CD4-positive, alpha-beta T cell (primary cell): ENCODE measurements around the gene MOAP1. TPM values are rescaled to one million over a fixed set of nuclear protein-coding genes. Genes with fewer than 3 reads are reported as not detected.
A peak's percentile ranks its signal among the peaks of the same experiment; 100 is the strongest.
"Not testable (repeated sequence)": the region's sequence is repeated elsewhere in the genome, so short reads cannot be mapped to it uniquely, and the experiment has no call there.

ENCODE experiments used
- ATAC-seq: fragments of 200-7000 bp; cut with Tn5 transposase; one replicate; pipeline ENCODE4 v1.10.0; 2022; ENCODE audit warnings: mild to moderate bottlenecking; ENCODE audit not compliant: poor library complexity
- CTCF ChIA-PET: fragments of 350-600 bp; sonication (Branson Sonifier 250); formaldehyde crosslinking; loops from one replicate; lab custom pipeline; 2021; ENCODE audit warnings: antibody characterized with exemption, inconsistent platforms; lab: Charles Lee
- POLR2A ChIA-PET: fragments of 350-600 bp; sonication (Branson Sonifier 250); formaldehyde crosslinking; loops from one replicate; lab custom pipeline; 2021; ENCODE audit warnings: antibody characterized with exemption, inconsistent platforms; lab: Charles Lee
- DNase-seq, 14 experiments: peaks; one replicate each; pipeline ENCODE4 v3.0.0-alpha.2; 2013 to 2020; ENCODE audit warnings: mixed read lengths in 2 of 14
- H3K27ac ChIP-seq, 2 donors: one replicate each; pipeline versions ENCODE4 v1.5.1 to v1.7.0; 2013; ENCODE audit warnings: low read length in 2 of 2, low read depth in 1 of 2, mild to moderate bottlenecking in 1 of 2
- H3K27me3 ChIP-seq, 2 experiments: 1 replicate in 1 of 2; 2 replicates in 1 of 2; pipeline versions ENCODE4 v1.6.1 to v1.7.0; 2013; ENCODE audit warnings: low read length in 2 of 2, control low read depth in 1 of 2, mild to moderate bottlenecking in 1 of 2, moderate library complexity in 1 of 2; ENCODE audit not compliant: insufficient read depth in 2 of 2, control insufficient read depth in 1 of 2
- H3K36me3 ChIP-seq: one replicate; pipeline ENCODE4 v1.6.1; 2013; ENCODE audit warnings: low read length, control low read depth; ENCODE audit not compliant: insufficient read depth
- H3K4me1 ChIP-seq: one replicate; pipeline ENCODE4 v1.6.1; 2013; ENCODE audit warnings: low read length, control low read depth; ENCODE audit not compliant: insufficient read depth
- H3K4me3 ChIP-seq: one replicate; pipeline ENCODE4 v1.5.1; 2013; ENCODE audit warnings: mild to moderate bottlenecking, low read length, moderate library complexity
- H3K9me3 ChIP-seq, 2 experiments: 1 replicate in 1 of 2; 2 replicates in 1 of 2; pipeline versions ENCODE4 v1.6.1 to v1.7.0; 2013; ENCODE audit warnings: low read length in 2 of 2, mild to moderate bottlenecking in 2 of 2, control low read depth in 1 of 2, moderate library complexity in 1 of 2; ENCODE audit not compliant: control insufficient read depth in 1 of 2, insufficient read depth in 1 of 2
- H3K27ac Mint-ChIP-seq: one replicate; pipeline ENCODE4 v1.8.0; 2020; ENCODE audit warnings: mixed read lengths
- H3K27me3 Mint-ChIP-seq: one replicate; pipeline ENCODE4 v1.8.0; 2021; ENCODE audit warnings: mixed read lengths
- H3K36me3 Mint-ChIP-seq: one replicate; pipeline ENCODE4 v1.8.0; 2021; ENCODE audit warnings: low read depth, mixed read lengths
- H3K4me1 Mint-ChIP-seq: one replicate; pipeline ENCODE4 v1.8.0; 2021; ENCODE audit warnings: low read depth, mixed read lengths
- H3K4me3 Mint-ChIP-seq: one replicate; pipeline ENCODE4 v1.8.0; 2020; ENCODE audit warnings: mild to moderate bottlenecking, mixed read lengths
- H3K9me3 Mint-ChIP-seq: one replicate; pipeline ENCODE4 v1.8.0; 2020; ENCODE audit warnings: mixed read lengths
- CTCF ChIP-seq: fragments of 200-600 bp; IDR thresholded peaks from one replicate; pipeline ENCODE4 v1.8.0; 2022; ENCODE audit warnings: antibody characterized with exemption, mild to moderate bottlenecking
- intact Hi-C, 2 experiments: fragments of 100-400 bp; cut with DNase I in 1 of 2; cut with micrococcal nuclease in 1 of 2; formaldehyde crosslinking; loops; one replicate each; pipeline versions ENCODE4 v1.15.1 to v1.9.0; 2023 to 2025; cut with DNase I, micrococcal nuclease
- polyA plus RNA-seq, 2 donors: library from polyadenylated mRNA; unstranded; fragments of 120-200 nt; gene quantifications; one replicate each; pipeline ENCODE4 v1.2.1, GENCODE V29; 2013
- total RNA-seq, 174 experiments: library from RNA in 2 of 174; stranded (reverse) in 2 of 174; gene quantifications; one replicate each; pipeline ENCODE4 v1.2.3 and lab custom pipeline; 2021 to 2026

Gene MOAP1
- 100 to 1,000 TPM; 127 to 130 TPM for total RNA-seq
- 44.3 TPM for polyA plus RNA-seq (2013, experiment 1 of 2)
- 61.4 TPM for polyA plus RNA-seq (2013, experiment 2 of 2)
- total RNA-seq (lab: John Stamatoyannopoulos, UW): 24.0 to 244 (median 78.5) reads per million in 172 experiments

GRCh38 chr14:93184391-93185348, at the start of gene MOAP1, which contains the start of gene LYSET:
MOAP1 (minus strand) TSS chr14:93184897; CDS start chr14:93184242, 655 bp downstream.
LYSET (plus strand) TSS chr14:93185317; CDS start chr14:93185406, 89 bp downstream.
- Mint-ChIP-seq H3K27me3 (no peaks in the 10 kb centered on the region), H3K27ac (peak within 1 kb of the TSS; percentile 98), H3K9me3 (no peaks in the 10 kb centered on the region), H3K4me1 (peaks cover 56% of the 10 kb centered on the region), H3K36me3 (peaks cover 54% of the 10 kb centered on the region), H3K4me3 (peak within 1 kb of the TSS; percentile 98)
- Histone ChIP-seq H3K4me3 (peak within 1 kb of the TSS; percentile 89), H3K27me3 (no peaks in the 10 kb centered on the region), H3K4me1 (peaks cover 31% of the 10 kb centered on the region), H3K27ac (peak within 1 kb of the TSS; percentile 96 to 97), H3K36me3 (peaks cover 45% of the 10 kb centered on the region), H3K9me3 (no peaks in the 10 kb centered on the region)
- ATAC-seq (peak; percentile 84), DNase-seq (peak; percentile 83 to 98 (median 91))
- peak; percentile 29 for TF ChIP-seq CTCF
- CTCF ChIA-PET: interaction anchor here (0.7 to 5.2 kb wide), 14 partner anchors 8 to 72 kb away, joined by 3 to 37 read pairs (median 6); partner anchors contain the start of genes GON7 and UBR7
- POLR2A ChIA-PET: interaction anchor here (0.6 to 4.2 kb wide), 19 partner anchors 8 to 1078 kb away, joined by 3 to 101 read pairs (median 5); partner anchors contain the start of genes ATXN3, GOLGA5, GON7 and ITPK1
- intact Hi-C loops: loop anchor here (1.0 to 5.0 kb wide), 3 partner anchors 23 to 1077 kb away; partner anchors contain the start of genes GON7 (in 2 of the 2), UBR7 (in 2 of the 2), ATXN3 (in 1 of the 2) and BTBD7 (in 1 of the 2)

DNA sequence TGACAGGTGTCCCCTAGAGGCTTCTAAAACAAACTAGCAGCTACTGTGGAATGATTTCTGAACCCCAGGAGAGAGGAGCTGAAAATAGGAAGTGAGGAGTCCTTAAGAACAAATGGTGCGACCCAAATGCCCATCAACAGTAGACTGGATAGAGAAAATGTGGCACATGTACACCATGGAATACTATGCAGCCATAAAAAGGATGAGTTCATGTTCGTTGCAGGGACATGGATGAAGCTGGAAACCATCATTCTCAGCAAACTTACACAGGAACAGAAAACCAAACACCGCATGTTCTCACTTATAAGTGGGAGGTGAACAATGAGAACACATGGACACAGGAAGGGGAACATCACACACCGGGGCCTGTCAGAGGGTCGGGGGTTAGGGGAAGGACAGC, 48.4 kb upstream of the MOAP1 start:
- Histone ChIP-seq H3K9me3 (peaks cover 0 to 12% of the 10 kb centered on the region in 2 experiments), H3K4me1 (peaks cover 17% of the 10 kb centered on the region)
- H3K27ac ChIP-seq, H3K27me3 Mint-ChIP-seq, CTCF ChIA-PET, H3K27me3 ChIP-seq, H3K4me3 Mint-ChIP-seq, POLR2A ChIA-PET, H3K36me3 ChIP-seq, ATAC-seq, H3K27ac Mint-ChIP-seq, H3K4me3 ChIP-seq, H3K9me3 Mint-ChIP-seq, DNase-seq: not testable (repeated sequence)
- Mint-ChIP-seq H3K4me1 (peaks cover 11% of the 10 kb centered on the region), H3K36me3 (peaks cover 15% of the 10 kb centered on the region)
- intact Hi-C loops: loop anchor here in 1 of 2 experiments (5.0 kb wide), 1 partner anchor 659 kb away; no protein-coding TSS in a partner anchor

DNA sequence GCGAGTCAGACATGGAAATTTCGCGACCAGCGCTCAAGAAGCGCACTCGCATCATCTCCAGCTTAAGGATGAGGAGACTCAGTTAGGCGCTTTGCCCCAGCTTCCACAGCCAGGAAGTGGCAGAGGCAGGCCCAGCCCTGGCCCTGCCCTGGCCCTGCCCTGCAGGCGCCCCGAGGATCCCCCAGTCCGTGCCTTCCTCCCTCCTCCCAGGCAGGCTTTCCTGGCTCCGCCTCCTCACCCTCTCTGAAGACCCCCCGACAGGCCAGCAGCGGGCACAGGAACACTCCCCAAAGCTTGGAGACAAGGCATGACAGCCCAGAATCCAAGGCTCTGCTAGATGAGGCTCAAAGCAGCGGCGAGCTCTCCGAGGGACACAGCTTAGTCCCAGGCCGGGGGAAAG, 47.5 kb upstream of the MOAP1 start:
- Histone ChIP-seq H3K9me3 (peaks cover 0 to 12% of the 10 kb centered on the region in 2 experiments), H3K36me3 (peaks cover 15% of the 10 kb centered on the region), H3K4me1 (peaks cover 17% of the 10 kb centered on the region), H3K4me3 (no peak overlapping the region), H3K27me3 (no peaks in the 10 kb centered on the region), H3K27ac (no peak overlapping the region)
- Mint-ChIP-seq H3K36me3 (peaks cover 24% of the 10 kb centered on the region), H3K27me3 (no peaks in the 10 kb centered on the region), H3K4me1 (peaks cover 11% of the 10 kb centered on the region), H3K27ac (no peak overlapping the region), H3K4me3 (no peak overlapping the region), H3K9me3 (no peaks in the 10 kb centered on the region)
- ChIA-PET POLR2A (no interaction called here), CTCF (no interaction called here)
- ATAC-seq (no peak), DNase-seq (no peak)
- intact Hi-C loops: loop anchor here in 1 of 2 experiments (5.0 kb wide), 1 partner anchor 660 kb away; no protein-coding TSS in a partner anchor
- TF ChIP-seq CTCF: no peak
